ENCODE measurements around the gene DBR1.

DNA sequence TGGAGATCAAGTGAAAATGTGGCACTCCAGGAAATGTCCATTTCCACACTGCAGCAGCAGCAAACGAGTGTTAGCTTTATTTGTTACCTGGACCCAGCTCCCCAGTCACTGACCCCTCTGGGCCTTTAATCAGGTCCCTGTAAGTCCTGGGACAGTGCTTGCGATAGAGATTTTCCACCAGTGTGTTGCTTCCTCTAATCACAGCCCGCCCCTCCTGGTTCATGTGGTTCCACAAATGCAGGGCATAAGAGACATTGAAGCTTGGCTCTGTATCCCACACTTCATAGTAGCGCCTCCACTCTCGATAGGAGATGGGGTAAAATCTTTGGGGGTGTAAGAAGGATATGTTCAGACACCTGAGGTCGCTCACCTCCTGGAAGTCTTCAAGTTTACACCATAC, 50.5 kb downstream of the DBR1 start:
- TF ChIP-seq ZNF274 (IDR thresholded peaks at IDR 0.05; ENCODE audit: low read depth, low read length) (no peak), SUZ12 (IDR thresholded peaks at IDR 0.05; ENCODE audit: extremely low read depth, insufficient read depth, insufficient read length) (no peak)
